ENCODE measurements around the gene WDR90.
A peak's percentile ranks its signal among the peaks of the same experiment; 100 is the strongest.

WDR90 gene

DNA sequence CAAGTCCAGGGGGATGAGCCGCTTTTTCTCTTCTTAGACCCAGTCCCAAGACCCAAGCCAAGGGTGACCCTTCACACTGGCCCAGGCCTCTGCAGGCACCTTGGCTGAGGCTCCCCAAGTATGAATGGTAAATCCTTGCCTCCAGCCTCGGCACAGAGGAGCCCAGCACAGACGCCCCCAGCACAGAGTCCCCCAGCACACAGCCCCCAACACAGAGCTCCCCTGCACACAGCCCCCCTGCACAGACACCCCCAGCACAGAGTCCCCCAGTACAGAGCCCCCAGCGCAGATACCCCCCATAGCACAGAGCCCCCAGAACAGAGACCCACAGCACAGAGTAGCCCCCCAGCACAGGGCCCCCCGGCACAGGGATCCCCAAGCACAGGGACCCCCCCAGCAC lies 8.6 kb upstream of the WDR90 start:
- DNase-seq, result no peak

DNA sequence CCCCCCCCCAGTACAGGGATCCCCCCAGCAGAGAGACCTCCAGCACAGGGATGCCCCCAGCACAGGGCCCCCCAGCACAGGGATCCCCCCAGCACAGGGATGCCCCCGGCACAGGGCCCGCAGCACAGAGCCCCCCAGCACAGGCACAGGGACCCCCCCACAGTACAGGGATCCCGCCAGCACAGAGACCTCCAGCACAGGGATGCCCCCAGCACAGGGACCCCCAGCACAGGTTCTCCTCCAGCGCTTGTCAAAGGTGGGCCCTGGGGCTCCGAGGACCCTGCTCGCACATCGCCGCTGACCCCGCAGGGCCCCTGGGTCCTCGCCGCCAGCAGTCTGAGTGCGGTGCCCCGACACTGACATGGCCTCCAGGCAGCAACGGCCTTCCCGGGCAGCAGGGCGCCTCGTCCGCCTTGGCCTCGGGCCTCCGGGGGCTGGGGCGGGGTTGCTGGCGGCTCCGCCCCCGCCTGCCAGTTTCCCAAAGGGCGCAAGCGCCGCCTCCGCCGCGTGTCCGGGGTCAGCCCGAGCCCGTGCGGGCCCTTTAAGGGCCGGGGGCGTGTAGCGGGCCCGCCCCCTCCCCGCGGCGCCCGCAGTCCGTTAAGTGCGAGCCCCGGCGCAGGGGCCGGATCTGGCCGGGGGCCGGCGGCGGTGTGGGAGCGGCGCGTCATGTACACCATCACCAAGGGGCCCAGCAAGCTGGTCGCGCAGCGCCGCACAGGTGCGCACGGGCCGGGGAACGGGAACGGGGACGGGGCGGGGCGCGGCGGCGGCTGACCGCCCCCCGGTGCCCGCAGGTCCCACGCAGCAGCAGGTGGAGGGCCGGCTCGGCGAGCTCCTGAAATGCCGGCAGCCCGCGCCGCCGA lies 7.6 kb upstream of the WDR90 start, which contains the start of gene MCRIP2:
Gene MCRIP2 (plus strand): TSS at position 503 of the 863 bp plus-strand sequence. CDS start 164 bp downstream, at position 667.
- no peak for DNase-seq

DNA sequence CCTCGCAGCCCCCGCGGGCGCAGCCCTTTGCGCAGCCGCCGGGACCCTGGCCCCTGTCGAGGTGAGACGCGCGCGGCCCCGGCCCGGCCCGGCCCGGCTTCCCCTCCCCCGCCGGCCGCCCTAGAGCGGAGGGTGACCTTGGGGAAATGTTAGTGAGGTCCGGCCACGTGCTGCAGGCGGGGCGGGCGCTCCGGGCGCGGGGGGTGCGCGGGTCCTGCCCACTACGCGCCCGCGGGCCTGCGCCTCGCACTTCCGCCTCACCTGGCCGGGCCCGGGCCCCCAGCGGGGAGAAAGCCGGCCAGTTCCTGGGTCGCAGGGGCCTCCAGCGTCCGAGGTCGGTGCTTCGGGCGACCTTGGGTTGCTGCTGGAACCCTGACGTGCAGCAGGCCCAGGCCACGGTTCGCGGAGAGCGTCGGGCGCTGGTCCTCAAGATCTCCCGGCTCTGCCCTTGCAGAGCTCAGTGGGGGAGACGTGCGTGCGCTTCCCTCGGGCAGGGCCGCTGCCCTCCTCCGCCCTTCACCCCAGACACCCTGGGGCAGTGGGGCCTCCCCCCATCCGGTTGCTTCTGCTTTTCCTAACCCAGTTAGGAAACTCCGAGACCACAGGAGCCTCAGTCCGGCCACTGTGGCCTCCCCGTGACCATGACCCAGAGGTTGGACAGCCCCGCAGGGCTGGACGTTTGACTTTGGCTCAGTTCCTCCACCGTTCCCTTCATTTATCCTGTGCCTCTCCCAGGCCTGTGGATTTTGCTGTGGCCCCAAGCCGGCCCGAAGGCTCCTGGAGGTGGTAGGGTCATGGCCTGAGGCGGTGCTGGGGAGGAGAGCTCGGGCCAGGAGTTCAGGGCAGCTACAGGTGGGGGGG lies 6.7 kb upstream of the WDR90 start:
- no peak for DNase-seq

DNA sequence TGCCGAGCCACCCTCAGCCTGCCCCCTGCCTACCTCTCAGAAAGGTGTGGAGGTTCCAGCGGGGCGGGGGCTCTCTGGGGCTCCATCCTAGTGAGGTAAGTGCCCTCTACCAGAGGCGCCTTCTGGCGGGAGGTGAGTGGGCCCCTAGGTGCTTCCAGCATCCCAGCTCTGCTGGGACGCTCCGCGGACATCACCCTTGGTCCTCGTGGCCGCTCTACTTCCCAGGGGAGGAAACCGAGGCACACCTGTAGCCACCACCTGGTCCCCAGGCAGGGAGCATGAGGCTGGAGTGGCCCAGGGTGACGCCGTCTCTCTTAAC lies 6.2 kb upstream of the WDR90 start:
- DNase-seq, result no peak

DNA sequence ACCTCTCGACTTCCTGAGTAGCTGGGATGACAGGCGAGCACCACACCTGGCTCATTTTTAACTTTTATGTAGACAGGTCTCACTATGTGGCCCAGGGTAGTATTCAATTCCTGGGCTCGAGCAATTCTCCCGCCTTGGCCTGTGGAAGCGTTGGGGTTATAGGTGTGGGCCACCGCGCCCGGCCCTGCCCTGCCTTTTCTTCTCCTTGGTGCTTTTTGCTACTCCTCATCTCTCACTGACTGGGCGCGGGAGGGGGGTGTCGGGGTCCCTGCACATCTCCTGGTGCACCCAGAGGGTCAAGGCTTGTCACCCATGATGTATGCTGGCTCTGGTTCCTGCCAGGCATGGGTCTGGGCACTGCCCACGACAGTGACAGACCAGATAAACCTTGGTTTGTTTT lies 4.6 kb upstream of the WDR90 start:
- DNase-seq, result no peak

DNA sequence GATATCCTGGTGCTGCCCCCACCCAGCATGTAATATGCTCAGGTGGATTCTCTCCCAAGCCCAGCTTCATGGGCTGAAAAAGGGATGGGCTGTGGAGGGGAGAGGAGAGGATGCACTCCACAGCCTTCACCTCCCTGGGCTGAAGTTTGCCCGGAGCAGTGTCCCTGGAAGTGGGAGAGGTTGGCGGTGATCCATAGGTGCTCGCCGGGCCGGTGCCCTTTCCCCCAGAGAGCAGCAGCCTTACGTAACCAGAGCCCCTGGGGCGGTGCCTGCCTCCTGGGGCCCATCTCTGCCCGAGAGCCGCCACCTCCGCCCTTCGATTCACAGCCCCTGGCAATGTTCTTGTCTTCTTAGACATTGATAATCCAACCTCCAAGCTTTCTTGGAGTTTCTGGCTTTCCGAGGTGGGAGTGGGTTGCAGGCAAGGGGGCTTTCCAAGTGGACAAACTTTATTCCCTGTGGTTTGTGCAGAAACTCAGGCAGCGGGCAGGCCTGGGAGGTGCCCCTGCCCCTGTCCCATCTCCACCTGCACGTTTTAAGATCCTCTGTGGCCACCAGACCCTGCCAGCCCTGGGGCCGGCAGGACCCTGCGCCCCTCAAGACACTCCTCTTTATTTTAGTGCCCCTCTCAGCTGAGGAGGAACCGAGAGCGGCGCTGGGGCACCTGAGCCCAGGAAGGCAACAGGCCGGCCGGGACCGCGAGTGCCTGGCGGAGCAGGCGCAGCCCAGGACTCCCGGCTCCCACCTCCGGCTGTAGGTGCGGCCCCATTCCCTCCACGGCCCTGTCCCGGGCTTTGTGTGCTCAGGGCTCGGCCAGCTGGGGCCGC lies 3.1 kb upstream of the WDR90 start:
- DNase-seq, result no peak

DNA sequence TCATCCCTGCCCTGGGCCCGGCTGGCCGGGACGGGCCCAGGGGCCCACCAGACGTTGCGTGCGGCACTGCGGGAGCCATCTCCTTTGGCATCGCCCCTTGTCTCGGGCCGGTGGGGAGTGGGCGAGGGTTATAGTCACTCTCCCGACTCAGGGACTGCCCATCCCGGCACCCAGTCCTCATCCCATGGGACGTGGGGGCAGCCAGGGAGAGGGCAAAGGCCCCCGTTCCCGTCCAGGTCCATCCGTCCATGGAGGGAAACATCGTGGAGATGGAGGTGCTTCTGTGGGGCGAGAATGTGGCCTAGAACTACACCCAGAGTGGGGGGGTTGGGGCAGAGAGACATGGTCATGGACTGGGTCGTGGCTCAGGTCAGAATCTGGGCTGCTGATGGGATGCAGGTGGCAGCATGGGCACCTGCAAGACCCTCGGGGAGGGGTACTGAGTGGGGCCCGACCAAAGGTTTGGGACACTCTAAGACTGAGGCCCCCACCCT lies 2.4 kb upstream of the WDR90 start:
- DNase-seq, result no peak

DNA sequence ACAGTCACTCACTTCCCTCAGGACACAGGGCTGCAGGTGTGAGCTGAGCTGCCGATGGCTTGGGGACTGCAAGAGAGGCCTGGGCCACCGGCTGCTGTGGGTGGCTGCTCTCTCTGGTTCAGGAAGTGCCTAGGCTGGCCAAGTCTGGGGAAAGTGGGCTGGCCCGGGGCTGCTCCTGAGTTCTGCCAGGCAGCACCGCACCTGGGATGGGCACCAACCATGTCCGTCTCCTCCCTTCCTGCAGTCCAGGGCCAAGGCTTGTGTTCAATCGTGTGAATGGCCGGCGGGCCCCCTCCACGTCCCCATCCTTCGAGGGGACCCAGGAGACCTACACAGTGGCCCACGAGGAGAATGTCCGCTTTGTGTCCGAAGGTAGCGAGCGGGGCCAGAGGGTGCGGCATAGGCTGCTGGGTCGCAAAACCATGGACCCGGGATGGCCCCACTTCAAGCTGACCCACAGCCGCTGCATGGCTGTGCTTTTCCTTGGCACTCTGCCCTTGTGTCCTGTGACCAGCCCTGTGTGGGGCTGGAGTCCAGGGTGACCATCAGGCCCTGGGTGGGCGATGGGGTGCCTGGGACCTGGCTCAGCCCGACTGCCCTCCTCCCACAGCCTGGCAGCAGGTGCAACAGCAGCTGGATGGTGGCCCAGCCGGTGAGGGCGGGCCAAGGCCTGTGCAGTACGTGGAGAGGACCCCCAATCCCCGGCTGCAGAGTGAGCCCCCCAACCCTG lies 1.8 kb upstream of the WDR90 start:
- DNase-seq, result no peak

DNA sequence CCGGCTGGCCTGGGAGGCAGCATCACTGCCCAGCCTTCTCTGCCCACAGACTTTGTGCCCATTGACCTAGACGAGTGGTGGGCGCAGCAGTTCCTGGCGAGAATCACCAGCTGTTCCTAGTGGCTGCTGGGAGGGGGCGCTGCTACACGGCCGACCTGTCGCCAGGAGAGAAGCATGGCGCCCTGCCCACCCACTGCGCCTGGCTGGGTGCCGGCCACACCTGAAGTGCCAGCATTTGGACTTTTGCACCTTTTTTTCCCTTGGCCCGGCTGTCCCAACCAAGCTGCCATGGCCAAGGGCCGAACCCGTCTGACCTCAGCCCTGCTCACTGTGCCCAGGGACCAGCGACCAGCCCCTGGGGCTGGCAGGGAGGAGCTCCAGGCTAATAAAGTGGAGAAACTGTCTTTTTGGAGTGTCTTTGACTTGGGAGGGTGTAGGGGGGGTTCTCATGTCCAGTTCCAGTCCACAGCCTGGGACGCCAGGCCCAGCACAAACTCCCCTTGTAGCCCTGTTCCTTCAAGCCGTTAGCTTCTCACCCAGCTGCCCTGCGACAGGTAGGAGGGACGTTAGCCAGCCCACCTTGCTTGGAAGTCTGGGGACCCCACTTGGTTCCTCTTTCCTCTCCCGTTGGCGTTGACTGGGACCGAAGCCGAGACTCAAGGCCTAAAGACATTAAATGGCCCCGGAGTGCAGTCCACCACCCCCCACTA lies 939 bp upstream of the WDR90 start:
- peak; percentile 11 for DNase-seq

DNA sequence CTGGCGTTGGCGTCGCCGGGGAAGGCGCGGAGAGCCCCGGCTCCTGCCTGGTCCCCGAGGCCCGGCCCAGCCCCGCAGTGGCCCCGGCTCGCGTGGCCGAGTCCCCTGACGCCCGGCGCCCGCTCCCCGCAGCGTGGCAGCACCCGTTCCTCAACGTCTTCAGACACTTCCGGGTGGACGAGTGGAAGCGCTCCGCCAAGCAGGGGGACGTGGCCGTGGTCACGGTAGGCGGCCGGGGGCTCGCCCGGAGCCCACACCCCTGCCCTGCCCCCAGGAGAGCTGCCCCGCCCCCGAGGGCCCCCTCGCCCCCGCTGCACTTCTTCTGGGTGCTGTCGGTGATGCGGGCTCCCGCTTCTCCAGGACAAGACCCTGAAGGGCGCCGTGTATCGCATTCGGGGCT lies 466 bp downstream of the WDR90 start:
- DNase-seq, result no peak

DNA sequence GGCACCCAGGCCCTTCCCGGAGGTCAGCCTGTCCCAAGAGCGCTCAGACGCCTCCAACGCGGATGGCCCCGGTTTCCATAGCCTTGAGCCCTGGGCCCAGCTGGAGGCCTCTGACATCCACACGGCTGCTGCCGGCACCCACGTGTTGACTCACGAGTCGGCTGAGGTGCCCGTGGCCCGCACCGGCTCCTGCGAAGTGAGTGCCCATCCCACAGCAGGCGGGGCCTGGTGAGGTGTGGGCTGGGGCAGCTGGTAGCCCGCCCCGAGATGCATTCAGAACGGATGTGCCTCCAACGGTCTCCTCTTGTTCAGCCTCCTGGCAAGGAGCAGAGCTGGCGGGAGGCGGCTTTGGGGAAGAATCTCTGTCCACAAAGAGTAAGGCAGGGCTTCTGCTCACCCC lies 2.7 kb downstream of the WDR90 start:
- no peak for DNase-seq

DNA sequence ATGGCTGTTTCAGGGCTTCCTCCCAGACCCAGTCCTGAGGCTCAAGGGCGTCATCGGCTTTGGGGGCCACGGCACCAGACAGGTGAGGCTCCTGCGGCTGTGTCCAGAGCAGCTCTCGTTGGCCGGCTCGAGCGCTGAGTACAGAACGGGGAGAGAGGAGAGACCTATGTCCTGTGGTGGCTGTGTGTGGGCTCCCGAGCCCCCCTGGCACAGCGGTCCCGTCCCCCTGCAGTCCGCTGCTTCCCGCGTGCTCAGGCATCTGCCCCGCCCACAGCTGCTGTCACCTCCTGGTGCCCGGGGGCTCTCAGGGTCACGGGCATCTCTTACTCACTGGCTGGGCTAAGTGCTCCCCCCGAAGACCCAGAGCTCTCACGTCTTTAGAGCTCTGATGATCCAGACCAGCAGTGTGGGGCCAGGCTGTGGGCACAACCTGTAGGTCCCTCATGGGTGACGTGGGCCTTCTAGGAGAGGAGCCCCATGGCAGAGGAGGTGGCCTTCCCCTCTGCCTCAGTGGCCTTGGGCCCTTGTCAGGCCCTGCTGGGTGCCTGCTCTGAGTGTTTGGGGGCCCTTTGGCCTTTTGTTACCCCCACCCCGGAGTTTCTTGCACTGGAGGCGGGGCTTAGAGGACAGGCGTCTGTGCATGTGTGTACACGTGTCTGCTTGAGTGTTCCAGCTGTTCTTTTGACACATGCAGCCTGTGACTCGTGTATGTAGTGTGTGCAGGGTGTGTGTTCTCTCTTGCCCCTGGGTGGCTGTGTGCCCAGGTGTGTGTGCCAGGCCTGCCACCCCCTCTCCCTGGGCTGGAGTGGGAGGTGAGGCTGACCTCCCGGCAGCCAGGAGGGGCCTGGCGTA lies 3.5 kb downstream of the WDR90 start:
- DNase-seq, result no peak

DNA sequence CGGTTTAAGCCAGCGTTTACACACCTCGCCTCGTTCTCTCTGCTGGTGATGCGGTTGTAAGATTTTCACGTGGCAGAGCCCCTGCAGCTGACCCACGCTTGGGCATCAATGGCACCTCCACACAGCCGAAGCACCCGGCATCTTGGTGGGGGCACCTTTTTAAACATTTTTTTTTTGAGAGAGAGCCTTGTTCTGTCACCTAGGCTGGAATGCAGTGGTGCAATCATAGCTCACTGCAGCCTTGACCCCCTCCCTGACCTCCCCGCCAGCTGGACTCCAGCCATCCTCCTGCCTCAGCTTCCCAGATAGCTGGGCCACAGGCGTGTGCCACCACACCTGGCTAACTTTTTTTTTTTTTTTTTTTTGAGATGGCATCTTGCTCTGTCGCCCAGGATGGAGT lies 4.9 kb downstream of the WDR90 start:
- no peak for DNase-seq

DNA sequence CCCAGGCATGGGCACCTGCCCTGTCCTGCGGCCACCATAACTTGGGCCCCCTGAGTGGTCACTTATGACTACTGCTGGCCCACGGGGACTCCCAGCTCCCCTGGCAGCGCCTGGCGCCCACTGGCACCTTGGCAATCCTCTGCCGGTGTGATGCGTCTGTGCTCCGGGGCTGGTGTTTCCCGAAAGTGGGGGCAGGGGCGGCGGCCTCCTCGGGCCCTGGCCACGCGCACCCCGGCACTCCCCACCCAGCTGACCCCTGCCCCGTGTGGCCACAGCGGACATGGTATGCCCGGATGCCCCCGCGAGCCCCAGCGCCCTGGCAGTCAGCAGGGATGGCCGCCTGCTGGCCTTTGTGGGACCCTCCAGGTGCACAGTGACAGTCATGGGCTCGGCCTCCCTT lies 8.3 kb downstream of the WDR90 start:
- no peak for DNase-seq

DNA sequence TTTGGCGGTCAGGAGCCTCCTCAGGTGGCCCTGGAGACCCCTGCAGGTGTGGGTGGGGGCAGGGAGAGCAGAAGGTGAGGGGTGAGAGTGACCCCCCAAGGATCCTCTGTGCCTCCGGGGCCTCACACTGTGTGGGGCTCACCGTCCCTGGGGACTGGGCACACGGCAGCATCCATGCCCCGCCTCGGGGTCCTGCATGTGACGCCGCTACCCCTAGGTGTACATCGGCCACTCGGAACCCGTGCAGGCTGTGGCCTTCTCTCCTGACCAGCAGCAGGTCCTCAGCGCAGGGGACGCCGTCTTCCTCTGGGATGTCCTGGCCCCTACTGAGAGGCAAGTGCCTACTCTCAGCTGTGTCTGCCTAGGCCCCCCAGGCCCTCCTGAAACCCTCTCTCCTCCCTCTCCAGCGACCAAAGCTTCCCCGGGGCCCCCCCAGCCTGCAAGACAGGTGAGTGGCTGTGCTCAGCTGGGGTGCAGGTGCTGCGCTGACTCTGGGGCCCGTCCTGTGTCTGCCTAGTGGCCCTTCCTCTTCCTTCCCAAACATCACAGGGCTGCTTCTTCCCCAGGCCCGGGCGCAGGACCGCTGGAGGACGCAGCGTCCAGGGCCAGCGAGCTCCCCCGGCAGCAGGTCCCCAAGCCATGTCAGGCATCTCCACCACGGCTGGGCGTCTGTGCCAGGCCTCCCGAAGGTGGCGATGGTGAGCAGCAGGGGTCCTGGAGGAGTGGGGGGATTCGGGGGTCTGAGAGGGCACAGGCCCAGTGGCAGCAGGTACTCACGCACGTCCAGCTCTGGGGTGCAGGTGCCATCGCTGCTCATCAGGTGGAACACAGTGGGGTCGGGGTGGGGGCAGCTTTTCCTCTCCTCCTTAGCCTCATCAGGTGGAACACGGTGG lies 9.8 kb downstream of the WDR90 start:
- DNase-seq, result no peak

DNA sequence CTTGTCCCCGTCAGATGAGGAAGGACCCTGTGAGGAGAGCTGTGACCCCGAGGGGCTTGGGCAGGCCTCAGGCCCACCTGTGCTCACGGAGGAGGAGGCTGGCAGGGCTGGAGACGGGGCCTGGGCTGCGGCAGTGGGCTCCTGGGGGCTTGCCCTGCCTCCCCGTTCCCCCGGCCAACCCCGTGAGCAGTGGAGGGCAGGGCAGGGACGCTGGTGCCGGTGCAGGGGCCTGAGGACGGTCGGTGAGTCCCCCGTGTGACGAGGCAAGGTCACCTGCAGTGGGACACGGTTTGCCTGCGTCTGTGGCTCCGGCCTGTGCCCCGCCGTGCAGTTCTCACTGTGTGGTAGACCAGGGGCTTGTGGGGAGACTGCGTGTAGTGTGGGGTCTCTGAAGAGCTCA lies 10.5 kb downstream of the WDR90 start:
- DNase-seq, result no peak

DNA sequence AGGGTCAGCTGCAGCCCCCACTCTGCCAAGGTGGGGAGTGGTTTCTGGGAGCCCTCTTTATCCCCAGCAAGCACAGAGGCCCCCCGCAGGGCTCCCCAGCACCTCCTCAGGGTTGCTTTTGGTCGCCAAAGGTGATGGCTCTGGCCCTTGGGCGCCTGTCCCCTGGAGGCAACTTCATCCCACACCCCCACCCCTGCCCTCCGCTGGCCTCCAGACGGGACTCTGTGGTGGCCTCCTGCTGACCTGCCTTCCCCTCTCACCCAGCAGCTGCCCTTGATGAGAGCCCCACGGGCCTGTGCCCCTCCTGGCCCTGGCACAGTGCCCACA lies 10.9 kb downstream of the WDR90 start:
- no peak for DNase-seq

DNA sequence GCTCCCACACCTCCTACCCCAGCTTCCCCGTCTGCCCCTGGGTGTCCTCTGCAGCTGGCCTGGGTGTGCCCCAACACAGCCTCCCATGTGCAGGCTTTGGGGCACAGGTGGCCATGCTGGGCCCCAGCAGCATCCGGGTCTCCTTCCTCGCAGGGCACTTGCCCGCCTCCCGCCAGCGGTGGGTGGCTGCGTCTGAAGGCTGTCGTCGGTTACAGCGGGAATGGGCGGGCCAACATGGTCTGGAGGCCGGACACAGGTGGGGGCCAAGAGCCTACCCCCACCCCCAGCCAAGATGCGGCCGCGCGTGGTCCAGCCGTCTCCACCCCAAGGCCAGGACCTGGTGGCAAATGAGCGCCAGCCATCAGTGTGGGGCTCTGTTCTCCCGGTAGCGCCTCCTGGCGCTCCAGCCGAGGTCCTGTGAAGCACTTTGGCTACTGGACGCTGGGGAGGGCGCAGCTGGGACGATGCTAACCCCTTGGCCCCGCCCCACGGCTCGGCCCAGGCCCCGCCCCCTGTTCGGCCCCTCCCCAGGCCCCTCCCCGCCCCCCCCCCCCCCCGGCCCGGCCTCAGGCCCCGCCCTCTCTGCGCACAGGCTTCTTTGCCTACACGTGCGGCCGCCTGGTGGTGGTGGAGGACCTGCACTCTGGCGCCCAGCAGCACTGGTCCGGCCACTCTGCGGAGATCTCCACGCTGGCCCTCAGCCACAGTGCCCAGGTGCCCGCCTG lies 11.5 kb downstream of the WDR90 start:
- DNase-seq, result peak; percentile 48

DNA sequence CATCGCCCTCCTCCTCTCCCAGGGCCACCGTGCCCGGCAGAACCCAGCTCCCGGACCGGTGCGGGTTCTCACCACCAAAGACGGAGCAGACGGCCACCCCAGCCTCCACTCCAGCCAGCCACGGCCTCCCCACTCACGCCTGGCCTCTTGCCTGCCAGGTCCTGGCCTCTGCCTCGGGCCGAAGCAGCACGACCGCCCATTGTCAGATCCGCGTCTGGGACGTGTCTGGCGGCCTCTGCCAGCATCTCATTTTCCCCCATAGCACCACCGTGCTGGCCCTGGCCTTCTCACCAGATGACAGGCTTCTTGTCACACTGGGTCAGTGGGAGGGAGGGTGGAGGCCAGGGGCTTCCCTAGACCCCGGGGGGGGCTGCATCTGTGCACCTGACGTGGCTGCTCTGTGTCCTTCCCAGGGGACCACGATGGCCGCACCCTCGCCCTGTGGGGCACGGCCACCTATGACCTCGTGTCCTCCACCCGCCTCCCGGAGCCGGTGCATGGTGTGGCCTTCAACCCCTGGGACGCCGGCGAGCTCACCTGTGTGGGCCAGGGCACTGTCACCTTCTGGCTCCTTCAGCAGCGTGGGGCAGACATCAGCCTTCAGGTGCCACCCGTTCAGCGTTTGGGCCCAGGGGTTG lies 12.1 kb downstream of the WDR90 start:
- DNase-seq, result no peak

Data from NCI-H2029 treated with DMSO at 0.1 percent for 48 hours (cell line).